HG02884 (cell line): ENCODE results near the gene EIF4E1B.

Source experiments
- ATAC-seq: cut with Tn5 transposase; IDR thresholded peaks from one replicate; pipeline ENCODE4 v1.9.1; 2021; ENCODE audit warnings: mild to moderate bottlenecking, moderate library complexity; ENCODE audit not compliant: unreplicated experiment

Gene EIF4E1B

DNA sequence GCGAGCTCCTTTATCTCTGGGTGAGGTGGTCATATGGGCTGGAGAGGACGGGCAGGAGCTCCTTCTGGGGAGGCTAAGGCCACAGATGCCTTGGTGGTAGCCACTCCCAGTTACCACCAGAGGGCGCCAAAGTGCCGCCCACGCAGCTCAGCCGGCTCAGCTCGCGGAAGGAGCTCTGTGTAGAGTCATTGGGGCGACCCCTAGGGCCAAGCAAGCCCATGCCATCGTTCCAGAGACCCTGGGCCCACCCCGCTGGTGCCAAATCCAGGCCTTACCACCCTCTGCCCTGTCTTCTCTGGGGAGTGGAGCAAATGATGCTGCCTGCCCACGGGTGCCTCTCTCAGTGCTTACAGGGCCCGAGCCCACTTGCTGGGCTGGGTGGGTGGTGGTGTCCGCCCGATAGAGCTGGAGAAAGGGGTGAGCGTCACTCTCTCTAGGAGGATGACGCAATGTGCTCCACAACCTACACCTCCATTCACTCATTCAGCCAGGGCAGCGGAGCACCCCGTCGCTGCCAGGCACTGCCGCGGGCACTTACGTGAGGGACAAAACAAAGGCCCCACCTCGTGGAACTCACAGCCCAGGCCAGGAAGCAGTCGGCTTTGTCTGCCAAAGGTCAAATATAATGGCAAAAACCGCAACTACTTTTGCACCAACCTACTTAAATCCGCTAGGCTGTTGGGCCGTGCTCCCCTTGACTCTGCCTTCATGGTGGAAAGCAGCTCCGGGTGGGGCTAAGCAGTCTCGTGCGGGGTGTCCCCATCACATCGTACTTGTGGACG, 30.6 kb downstream of the EIF4E1B start:
- ATAC-seq = peak; percentile 63

DNA sequence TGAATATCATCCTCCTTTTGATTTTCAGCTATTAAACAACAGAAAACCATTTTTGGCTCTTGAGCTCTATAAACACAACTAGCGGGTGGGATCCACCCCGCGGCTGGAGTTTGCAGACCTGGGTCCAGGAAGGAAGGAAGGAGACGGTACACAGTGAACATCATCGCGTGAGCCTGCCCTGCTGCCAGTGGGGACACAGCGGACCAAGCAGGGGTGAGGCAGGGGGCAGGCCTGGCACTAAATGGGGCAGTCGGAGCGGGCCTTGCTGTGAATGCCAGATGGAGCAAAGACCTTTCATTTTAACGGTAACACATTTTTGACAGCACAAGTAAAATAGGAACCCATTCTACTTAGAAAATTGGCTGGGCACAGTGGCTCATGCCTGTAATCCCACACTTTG, 31.2 kb downstream of the EIF4E1B start:
- ATAC-seq = no peak

DNA sequence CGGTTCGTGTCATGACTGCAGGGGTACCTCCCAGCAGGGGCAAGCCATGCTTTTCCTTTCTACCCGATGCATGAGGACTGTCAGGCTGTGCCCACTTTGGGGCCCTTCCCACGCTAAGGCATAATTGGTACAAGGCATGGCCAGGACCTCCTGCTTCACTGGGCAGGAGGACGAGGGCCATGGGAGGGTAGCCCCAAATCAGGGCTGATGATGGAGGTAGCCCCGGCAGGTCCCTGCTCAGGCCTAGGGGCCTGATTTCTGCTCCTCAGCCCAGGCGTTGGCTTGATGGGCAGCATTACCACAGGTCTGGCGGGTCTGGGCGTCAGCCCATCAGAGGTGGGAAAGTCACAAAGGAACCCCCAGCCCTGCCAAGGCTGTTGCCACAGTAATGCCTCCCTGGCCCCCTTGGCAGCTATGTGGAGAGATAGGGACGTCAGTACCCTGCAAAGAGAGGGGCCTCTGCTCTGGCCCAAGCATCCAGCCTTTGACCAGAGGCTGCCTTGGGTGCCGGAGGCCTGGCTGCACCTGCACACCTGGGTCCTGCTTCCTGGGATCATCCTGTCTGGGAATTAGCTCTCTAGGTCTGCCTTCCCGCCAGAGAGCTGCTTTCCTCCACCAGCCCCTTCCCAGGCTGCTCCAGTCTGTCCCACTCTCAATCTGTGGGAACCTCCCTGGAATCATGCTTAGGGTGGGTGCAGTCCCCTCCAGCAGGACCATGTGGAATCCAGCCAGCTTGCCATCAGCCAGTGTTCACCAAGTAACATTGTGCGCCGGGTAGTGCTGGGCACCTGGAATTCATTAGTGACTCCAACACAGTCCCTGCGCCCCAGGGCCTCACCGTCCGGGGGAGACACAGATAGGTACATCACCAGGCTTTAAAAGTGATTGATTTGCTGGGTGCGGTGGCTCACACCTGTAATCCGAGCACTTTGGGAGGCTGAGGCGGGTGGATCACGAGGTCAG, 32.2 kb downstream of the EIF4E1B start:
- no peak for ATAC-seq

DNA sequence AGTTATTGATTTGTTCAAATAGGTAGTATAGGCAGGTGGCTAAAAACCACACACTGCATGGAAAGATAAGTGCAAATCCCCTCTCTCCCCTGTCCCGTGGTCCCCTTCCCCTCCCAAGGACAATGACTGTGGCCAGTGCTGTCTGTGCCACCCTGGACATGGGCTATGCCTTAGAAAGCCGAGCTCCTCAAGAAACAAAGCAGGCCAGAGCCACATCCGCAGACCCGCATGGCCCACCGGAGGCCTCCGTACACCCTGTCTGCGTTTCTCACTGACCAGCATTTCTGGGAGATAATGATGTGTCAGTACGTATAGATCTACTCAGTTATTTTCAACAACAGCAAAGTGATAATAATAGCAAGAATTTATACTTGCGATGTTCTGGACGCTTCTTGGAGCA, 33.1 kb downstream of the EIF4E1B start:
- ATAC-seq = no peak

DNA sequence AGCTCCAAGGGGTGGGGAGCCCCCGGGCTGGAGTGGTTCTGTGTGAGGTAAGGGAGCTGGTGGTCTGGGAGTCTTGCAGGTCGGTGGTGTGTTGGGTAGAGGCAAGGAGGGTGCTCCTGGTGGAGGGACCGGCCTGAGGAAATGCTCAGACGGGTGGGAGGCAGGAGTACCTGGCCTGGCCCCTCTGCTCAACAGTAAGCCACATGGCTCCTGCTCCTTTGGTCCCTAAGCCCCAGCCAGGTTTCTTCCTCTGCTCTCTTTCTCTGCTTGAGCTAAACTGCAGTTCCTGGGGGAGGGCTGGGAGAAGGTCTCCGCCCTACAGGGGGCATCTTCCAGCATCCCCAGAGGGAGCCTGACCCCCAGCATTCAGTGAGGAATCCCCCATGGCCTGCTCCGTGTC, 34.0 kb downstream of the EIF4E1B start:
- no peak for ATAC-seq

DNA sequence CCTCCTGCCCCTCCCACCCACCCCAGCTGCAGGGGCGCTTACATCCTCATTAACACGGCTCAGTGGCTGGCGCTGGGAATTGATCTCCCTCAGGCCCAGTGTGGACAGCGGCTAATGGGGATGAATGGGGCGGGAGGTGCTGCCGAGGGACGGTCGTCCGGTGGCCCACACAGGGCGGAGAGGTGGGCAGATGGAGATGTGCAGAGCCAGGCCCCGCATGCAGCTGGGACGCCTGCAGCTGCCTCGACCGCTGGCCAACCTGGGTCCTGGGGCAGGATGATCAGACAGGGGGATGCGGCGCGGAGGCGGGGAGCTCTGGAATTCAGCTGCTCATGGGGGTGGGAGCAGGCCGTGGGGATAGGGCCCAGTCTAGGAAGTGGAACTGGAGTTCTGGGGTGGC, 34.4 kb downstream of the EIF4E1B start:
- no peak for ATAC-seq

DNA sequence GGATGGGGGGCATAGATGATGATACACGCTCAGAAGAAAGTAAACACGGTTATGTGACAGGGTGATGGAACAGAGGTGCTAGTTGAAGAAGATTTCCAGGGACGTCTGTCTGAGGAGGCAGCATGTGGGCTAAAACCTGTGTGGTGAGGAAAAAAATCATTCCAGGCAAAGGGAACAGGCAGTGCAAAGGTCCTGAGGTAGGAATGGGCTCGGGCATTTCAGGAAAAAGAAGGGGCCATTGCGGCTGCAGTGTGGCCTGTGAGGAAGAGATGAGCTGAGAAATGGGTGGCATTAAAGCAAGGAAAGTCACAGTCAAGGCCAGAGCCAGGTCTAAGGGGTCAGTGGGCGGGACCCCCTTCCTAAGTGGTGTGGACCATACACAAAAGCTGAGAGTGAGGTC, 35.0 kb downstream of the EIF4E1B start:
- ATAC-seq = no peak

DNA sequence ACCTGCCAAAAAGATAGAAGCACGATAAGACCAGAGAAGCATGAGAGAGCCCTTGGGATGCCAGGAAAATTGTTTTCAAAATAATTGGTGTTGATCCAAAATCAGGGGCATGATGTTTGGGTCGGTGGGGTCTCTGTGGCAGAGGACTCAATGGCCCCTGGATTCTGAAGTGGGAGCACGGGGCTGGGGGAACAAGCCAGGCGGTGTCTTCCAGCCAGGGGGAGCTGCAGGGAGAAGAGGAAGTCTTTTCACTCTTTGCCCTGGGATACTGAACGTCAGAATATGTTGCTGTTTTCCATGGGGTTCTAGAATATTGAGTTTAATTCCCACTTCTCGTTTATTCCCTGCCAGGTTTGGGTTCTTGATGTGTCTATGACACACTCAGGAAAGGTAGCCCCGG, 37.2 kb downstream of the EIF4E1B start:
- ATAC-seq = no peak

DNA sequence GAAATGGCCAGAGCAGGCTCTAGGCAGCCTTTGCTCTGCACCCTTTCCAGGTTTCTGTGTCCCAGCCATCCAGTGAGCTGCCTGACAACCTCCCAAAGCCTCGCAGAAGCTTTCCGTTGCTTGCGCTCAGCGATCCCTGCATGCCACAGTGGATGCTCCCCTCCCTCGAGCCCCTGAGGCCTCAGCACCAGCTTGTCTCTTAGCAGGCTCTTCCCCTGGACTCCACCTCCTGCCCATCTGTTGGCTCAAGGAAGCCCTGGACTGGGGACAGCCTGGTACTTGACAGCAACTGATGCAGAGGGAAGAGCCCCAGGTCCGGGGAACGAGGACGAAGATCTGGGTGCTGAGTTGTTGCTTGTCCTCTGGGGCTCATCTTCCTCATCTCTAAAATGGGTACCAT, 40.0 kb downstream of the EIF4E1B start:
- ATAC-seq = no peak

DNA sequence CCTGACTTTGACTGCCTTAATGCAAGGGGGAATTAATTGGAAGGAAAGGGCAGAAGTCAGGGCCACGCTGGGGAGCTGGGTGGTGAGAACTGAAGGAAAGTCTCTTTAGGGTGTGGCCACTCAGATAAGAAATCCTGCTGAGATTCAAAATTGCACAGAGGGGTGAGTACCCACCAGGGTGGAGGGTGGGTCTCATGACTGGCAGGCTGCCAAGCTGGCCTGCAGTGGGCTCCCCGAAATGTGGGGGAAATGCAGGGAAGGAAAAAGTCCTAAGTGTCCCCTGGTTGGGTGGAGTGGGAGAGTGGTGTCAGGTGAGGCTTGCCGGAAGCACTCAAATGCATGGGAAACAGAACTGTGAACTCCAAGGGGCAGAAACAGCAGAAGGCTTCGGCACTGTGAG, 40.9 kb downstream of the EIF4E1B start:
- ATAC-seq = no peak

DNA sequence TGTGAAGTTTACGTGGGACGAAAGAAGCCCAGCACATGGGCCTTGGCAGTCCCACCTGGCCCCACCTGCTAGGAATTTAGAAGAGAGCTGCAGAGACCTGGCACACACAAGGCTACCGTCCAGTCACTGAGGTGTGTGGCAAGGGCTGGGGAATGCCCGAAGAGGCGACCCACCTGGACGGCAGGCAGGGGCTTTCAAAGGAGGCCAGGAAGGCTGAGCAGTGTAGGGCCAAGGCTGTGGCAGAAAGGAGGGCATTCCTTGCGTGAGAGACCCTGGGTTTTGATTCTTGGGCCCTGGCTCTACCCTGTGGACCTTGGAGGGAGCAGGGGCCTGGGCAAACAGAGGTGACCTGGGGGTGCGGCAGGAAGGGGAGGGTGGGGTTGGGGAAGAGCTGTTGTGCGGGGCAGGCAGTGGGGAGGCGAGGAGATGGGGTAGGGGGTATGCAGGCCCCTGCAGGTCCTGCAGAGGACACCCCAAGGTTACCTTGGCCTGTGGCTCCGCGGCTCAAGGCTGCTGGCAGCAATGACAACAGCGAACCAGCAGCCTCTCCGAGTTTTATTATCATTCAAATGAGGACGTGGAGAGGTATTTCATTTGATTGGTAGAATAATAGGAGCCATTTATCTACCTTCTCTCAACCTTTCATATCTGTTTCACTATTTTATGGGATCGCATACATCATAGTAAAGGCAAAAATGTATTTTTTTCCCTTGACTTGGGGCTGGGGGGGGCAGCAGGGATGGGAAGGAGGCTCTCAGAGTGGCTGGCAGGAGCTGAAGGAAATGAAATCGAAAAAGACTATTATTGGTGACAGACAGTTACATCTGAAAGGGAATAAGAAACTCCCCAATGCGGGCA, 41.6 kb downstream of the EIF4E1B start:
- ATAC-seq = no peak

DNA sequence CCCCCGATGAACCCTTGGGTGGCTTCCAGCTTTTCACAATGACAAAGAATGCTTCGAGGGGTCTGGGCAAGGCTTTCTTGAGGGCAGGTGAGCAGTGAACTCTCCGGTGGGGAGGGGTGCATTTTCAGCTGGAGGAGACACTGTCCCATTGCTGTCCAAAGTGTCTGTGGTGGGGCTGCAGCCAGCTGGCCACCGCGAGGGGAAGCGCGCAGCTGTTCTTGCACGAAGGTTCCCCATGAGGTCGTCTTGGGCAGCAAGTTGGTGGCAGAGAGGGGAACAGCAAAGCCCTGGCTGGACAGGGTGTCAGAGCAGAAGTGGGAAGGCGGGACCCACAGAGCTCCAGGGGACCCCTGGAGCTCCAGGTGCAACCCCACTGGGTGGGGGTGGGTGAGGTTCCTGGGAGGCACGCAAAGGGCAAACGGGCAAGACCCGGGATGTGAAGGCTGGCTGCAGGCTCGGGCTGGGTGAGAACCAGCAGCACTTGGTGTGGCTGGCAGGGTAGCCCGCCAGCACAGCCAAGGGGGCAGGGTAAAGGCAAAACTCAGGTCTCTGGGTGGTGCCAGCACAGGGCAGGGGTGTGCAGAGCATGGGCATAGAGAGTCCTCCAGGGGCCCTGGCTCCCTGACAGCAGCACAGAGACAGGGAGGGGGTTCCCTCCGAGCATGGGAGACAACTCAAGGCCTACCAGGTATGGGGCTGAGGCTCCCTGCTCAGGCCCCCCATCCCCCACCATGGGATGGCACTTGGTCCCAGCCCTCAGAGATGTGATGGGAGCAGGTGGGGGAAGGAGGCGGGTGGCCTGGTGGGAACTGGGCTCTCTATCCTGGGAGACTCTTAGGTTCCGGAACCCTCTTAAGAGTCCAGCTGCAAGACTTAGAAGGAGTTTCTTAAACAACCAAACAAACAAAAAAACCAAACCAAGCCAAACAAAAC, 43.4 kb downstream of the EIF4E1B start:
- ATAC-seq = no peak

DNA sequence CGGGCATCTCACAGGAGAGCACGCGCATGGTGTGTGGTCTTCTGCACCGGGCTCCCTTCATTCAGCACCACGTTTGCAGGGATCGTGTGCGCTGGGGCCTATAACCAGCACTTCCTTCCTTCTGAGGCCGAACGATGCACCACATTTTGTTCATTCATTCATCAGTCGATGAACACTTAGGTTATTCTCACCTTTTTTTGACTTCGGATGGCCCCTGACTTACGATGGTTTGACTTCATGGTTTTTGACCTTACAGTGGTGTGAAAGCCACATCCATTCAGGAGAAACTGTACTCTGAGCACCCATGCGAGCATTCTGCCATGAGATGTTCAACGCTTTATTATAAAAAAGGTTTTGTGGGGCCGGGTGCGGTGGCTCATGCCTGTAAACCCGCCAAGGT, 44.3 kb downstream of the EIF4E1B start:
- ATAC-seq = no peak

DNA sequence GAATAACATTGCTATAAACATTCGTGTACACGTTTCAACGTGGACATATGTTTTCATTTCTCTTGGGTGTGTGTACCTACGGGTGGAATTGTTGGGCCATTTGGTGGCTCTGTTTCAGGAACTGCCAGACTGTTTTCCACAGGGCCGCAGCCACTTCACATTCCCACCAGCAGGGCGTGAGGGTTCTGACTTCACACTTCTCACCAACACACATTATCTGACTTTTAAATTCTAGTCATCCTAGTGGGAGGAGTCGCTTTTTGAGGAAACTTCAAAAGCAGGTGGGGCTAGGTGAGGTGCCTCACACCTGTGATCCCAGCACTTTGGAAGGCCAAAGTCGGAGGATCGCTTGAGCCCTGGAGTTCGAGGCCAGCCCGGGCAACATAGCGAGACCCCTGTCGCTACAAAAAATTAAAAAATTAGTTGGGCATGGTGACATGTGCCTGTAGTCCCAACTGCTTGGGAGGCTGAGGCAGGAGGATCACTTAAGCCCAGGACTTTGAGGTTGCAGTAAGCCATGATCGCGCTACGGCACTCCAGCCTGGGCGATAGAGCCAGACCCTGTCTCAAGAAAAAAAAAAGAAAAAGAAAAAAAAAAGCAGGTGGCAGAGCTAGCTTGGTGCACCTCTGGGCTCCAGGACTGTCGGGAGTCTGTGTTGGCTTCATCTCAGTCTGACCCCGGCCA, 45.3 kb downstream of the EIF4E1B start:
- ATAC-seq = no peak

DNA sequence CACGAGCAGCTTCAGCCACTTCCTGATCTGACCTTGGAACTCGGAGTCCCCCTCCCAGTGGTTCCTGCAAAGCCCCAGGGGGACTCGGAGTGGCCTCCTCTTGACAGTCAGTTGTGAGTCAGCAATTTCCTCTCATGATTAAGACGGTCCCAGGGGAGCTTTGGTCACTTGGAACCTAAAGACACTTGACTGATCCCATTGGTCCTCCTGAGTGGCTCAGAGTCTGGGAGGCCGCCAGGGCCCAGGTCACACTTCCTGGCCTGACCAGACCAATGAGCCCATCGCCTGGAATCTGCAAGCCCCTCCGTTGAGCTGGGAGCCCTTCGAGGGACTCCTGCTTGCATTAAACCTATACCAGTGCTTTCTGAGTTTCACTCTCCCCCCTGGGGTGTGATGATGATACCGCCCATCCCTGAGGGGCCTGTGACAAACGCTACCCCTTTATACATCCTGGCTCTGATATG, 45.9 kb downstream of the EIF4E1B start:
- no peak for ATAC-seq

DNA sequence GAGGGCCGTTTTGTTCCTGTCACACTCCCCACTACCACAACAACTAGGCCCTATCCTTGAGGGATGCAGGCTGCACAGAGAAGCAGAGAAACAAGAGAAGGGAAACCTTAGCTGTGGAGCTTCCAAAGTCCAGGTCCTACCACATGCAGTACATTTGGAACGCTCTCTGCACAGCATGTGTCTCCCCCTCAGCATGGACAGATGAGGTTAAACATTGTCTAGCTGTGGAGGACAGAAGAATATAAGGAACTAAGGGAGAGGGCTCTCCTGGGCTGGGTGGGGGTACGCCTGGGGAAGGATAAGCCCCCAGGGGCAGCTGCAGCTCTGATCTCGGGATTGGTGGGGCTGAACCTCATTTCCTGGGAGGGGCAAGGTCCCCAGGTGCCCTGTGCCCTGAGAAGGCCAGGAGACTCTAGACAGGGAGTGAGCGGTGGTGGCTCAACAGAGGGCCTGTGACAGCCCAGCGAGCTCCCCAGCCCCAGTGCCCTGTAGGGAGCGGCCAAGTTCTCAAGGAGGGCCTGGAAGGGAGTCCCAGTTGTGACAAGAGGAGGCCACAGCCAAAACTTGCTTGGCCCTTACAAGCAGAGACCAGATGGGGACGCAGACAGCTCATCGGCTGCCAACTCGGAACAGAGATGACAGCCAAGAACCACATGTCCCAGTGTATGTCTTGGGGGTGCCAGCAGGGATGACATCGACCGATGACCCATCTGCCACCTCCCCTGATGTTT, 46.9 kb downstream of the EIF4E1B start:
- no peak for ATAC-seq

DNA sequence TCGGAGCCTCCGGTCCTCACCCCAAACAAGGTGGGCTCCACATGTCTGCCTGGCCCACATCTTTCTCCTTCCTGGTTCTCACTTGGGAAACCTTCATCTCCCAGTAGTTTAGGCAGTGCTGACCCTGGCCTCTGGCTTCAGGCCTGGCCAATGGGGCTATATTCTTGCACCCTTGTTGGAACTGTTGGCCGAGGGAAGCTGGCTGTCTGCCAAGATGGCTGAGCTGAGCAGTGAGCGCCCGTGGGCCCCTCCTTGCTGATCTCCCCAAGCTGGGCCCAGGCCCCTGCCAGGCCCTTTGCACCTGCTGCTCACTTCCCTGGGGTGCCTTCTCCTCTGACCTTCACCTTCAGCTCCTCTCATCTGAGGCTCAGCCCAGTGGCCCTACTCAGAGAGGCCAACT, 48.1 kb downstream of the EIF4E1B start:
- no peak for ATAC-seq

DNA sequence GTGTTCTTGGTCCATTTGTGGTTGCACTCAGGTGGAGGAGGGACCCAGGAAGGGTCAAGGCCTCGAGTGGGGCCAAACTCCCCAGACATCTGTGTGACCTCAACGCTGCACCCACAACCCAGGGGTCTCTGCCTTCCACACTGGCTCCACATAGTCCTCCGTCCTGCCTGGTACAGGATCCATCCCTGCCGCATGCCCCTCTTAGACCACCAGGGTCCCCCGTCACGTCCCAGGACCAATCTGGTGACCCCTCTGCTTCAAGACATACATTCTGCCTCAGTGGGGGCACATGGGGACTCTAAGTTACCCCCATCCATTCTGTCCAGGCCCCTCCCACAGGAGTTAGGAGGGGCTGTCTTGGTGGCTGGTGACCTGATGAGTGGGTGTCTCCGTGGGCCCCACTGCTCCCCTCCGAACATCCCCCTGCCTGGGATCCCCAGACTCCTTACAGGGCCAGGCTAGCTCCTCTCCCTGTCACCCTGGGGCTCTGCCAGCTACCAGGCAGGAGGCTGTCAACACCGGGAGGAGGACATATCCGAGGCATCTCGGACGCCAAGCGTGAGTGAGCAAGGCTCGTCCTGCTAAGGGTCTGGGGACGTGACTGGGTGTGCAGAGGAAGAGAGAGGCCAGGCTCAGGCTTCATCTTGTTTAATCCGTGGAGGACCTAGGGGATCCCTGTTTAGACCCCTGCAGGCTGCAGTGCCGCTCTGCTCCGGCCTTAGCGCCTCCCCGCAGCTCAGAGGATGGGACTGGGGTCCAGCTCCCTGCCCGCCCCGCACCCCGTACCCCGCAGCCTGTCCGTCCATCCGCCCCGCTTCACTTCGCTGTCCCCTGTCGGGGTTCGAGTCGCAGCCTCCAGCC, 49.1 kb downstream of the EIF4E1B start:
- no peak for ATAC-seq
